HPDE6-E6E7 (cell line): ENCODE measurements around the gene HMGXB4.

Experiments
- DNase-seq: peaks from one replicate; pipeline ENCODE4 v3.0.0; 2011; ENCODE audit warnings: missing footprints; ENCODE audit errors: extremely low spot score

HMGXB4 gene

DNA sequence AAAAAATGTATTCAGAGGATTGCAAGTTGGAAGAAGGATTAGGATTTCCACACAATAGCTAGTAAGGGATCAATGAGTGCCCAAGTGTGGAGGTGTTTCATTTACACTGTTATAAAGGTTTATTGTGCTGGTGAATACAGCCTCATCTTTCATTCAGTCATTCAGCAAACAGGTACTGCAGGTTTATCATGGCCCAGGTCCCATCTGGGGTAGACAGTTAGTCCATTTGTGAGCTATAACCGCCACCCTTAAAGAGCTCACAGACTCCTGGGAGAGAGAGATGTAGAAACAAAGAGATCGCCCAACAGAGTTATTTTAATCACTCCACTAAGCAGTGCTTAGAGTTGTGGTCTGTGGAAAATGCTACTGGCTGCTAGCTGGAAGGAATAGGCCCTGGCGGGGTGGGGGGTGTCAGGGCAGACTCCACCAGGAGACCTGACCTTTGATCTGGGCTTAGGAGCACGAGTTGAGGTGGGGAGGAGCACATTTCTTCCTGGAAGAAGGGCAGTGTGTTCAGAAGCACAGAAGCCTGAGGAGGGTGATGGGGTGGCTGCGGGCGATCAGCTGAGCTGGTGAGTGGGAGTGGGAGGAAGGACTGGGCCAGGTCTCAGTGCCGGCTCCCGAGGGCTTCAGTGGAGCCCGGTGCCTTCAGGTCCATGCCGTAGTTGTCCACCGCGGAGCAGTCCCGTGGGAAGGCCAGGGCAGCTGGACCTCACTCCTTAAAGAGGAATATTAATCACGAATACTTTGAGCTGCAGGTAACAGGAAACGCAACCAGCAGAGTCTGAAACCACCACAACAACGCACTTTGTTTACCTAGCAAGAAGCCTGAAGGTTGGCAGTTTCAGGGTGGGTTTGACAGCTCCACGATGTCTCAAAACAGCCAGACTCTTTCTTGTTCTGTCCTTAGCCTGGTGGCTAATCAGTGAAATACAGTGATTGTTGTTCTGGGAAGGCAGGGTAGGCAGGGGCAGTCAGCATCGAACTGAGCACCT, 53.6 kb downstream of the HMGXB4 start:
- DNase-seq: no peak

DNA sequence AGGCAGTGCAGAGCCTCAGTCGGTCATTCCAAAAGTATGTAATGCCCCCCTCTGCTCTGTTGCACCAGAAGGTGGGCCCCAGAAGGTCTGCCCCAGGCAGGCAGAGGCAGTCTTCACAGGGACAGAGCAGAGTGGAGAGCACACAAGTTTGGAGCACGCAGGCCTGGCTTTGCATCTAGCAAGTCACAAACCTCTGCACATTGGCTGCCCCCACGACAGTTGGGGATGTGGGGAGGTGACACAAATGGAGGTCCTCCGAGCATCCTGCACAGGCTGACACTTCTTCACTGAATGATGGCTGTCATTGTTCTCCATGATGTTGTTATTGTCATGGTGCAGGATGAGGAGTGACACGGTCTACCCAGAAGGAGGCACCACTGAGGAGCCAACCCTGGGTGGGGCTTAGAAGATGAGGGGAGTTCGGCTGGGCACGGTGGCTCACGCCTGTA, 54.3 kb downstream of the HMGXB4 start:
- no peak for DNase-seq

DNA sequence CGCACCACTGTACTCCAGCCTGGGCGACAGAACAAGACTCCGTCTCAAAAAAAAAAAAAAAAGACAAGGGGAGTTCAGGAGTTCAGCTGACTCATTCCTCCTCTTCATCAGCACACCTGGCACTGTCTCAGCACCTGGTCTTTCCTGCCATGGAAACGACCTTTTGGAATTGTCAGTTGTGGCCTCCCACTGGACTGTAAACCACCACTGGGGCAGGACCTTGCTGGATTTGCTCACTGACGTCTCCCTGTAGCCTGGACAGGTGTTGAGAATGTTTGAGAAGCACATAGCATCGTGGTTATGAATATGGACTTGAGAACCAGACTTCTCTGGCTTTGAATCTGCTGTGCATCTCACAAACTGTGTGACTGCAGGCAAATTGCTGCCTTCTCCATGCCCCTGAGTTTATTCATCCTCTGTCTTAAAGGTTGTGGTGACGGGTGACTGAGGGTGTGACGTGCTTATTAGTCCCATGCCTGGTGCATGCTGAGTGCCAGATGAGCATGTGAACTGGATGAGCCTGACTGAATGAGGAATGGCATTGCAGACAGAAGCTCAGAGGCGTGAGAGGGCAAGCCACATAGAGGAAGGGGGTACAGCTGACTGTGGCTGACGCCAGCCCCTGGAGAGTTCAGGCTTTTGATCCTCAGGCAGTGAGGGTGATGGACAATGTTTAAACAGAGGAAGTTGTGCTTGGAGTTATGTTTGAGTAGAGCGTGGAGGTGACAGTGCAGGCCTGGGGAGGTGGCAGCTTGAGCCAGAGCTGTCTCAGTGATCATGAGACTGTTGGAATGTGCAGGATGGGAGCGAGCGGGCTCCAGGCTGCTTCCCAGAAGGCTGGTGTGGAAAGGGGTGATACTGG, 55.1 kb downstream of the HMGXB4 start:
- DNase-seq: peak; percentile 47

DNA sequence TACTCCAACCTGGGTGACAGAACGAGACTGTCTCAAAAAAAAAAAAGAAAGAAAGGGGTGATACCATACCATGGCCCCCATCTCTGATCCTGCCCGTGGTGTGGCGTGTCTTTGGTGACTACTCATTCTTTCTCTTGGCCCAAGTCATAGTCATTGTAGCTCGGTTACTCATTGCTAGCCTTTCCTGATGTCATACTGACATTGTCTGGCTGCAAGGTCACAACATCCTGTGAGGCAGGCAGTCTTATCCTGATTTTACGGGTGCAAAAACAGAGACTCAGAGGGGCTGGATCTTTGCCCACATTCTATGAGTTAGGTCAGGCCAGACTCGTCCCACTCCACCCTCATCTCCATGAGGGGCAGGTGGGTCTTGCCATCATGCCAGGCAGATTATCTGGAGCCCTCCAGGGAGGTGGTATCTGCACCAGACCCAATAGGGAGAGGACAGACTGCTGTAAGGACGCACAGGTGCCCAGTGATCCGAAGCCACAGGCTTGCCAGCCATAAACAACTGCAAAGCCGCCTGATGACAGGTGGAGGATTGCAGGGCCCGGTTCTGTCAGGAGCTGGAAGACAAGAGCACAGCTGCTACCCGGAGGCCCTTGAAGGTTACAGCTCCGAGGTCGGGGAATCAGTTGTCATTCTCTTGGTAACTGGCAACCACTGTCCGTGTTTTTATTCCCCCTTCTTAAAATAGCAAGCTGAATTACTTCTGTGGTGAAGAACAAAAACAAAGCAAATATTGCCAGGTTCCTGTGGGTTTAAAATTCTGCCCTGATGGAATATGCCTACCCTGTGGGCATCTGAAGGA, 56.2 kb downstream of the HMGXB4 start:
- DNase-seq: peak; percentile 25

DNA sequence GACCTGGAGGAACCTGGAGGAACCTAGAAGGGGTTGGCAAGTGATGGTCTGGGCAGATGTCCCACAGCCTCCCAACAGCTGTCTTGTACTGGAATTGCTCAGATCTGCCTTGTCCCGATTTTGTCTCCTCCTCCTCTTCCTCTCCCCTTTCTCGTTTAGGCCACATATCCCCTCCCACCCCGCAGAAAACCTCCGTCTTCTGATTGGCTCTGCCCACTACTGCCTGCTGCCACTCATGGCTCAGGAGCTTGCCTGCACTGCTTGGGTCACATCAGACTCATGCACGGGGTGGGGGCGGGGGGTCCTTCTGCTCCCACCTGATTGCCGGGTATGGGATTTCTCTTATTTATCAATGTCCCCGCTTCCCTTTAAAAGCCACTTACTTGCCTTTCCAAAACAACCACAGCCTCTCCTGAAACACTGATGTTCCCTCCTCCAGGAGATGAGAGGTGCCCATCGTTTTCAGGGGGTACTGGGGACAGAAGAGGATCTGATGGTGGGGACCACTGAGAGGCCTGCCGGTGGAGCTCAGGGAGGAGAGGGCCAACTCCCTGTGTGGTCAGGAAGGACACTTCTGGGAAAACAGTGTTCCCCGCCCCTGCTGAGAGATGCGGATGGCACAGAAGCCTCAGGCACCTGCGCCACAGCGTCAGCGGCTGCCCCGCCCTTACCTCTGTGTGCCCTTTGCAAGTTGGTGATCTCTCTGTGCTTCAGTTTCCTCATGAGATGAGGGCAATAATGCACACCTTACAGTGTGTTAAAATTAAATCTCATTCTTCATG, 57.1 kb downstream of the HMGXB4 start:
- DNase-seq: no peak

DNA sequence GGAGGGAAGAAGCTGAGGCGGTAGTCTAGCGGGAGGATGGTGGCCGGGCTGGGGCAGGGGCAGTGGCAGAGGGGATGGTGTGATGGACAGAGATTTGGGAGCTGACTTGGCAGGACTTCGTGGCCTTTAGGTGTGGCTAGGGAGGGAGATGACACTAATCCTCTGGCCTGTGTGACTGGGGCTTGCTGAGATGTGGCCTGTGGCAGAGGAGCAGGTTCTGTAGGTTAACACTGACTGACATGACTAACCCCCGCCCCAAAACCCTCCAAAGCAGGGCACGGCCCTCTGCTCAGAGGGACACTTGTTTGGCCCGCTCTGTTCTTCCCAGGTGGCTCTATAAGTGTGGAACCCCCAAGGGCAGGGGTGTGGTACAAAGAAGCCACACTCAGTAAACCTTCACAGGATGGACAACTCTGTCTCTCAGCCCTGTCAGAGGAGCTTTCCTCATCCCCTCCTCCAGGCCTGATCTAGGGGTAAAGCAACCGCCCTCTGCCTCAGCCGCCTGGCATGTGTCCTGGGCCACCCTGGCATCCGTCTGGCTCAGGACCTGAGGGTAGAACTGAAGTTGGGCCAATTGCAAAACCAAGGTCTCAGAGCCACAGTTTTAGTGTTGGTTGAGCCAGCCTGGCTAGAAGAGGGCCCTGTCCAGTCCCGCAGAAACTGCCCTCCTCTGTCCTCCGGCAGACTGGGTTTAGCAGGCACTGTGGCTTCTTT, 58.0 kb downstream of the HMGXB4 start:
- no peak for DNase-seq

DNA sequence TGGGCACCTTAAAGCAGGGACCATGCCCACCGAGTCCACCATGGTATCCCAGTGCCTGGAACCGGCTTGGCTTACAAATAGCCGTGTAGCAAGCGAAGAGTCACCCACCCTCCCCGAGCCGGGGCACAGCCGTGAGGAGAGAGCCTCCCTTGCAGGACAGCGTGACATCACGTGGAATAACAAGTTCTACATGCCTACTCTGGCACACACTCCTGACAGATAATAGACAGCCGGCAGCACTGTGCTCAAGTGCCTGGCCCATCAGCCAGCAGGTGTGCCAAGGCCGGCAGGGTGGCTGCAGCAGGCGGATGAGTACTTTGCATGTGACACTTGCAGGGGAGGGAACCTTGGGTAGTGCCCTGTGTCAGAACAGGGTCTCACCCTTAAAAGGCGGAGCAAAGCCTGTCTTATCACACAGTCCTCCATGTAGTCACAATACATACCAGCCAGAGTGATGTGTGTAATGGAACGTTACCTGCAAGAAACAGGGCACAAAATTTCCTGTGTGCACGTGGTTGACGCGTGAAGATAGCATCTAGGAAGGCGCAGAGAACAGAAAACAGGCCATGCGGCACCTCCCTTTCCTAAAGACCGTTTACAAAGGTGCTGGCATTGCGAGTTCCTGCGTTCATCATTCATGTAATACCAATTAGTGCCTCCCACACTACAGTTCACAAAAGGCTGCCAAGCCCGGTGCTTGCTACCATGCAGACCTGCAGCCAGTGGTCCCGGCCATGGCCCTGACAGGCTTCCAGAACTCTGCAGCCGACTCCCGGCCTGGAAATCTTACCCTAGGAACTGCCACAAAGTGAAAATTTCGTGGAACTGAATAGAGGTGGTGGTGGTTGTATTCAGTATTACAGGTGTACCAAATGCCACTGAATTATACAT, 58.8 kb downstream of the HMGXB4 start:
- no peak for DNase-seq

DNA sequence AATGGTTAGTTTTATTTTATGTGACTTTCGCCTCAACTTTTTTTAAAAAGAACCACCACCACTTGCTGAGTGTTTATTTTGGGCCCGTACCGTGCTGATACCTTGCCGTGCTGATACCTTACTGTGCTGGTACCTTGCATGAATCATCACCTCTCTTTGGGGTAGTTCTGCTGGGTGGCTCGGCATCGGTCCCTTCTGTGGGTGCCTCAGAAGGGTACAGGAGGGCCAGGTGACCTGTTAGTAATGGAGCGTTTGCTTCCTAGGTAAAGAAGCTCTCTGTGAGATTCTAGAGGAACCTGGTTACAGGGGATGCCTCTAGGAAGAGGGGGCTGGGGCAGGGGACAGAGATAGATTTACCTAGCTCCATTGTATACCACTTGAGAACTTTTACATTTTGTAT, 59.5 kb downstream of the HMGXB4 start:
- no peak for DNase-seq

DNA sequence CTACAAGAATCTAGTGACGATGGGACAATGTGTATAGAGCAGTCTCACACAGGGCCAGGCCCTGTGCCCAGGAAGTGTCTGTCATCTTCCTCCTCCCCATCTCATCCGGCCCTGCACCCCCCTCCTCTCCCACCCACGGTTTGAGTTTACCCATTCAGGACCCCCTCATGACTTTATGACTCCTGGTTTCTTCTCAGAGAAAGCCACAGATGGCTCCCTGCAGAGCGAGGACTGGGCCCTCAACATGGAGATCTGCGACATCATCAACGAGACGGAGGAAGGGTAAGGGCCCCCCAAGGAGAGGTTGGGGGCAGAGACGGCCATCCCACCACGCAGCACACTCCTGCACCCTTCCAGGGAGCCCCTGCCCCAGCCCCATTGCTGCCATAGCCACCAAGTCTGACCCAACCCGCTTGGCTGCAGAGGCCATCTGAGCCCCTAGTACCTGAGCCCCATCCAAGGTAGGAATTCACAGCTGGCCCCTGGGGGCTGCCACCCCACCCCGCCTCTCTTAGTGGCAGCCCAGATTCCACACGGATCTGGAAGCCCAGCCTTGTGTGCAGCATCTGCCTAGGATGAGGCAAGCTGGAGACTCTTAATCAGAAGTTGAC, 60.5 kb downstream of the HMGXB4 start:
- DNase-seq: no peak

DNA sequence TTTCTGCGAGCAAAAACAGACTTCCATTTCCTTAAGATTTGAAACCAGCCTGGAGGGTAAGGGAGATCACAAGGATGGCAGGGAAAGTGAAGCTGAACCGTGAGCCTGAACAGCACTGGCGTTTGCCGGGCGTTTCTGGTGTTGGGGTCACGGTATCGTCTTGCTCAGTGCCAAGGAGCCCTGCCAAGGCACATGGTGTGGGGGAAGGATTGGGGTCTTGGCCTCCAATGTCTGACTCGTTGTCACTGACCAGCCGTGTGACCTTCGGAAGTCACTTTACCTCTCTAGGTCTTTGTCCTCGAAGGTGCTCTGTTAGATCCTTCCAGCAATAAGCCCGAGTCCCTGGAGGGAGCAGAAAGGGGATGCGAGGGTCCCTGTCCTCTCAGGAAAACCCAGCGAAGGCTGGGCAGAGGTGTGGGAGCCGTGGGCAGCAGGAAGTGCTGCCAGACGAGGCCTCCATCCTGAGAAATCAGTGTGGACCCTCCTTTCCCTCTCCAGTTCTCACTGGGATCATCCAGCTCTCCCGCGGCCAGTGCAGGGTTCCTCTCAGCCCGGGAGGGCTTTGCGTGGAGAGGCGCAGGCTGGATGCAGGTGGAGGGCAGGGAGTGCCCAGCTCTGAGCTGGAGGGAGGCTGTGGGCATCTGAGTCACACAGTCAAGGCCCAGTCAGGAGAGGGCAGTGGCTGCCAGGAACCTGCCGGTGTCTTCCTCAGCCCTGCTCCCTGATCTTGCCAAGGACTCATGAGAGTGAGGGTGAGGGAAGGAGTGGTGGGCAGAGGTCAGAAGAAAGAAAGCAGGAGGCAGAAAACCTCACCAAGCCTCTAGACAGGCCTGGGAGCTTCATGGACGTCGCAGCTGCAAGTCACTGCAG, 61.3 kb downstream of the HMGXB4 start:
- no peak for DNase-seq

DNA sequence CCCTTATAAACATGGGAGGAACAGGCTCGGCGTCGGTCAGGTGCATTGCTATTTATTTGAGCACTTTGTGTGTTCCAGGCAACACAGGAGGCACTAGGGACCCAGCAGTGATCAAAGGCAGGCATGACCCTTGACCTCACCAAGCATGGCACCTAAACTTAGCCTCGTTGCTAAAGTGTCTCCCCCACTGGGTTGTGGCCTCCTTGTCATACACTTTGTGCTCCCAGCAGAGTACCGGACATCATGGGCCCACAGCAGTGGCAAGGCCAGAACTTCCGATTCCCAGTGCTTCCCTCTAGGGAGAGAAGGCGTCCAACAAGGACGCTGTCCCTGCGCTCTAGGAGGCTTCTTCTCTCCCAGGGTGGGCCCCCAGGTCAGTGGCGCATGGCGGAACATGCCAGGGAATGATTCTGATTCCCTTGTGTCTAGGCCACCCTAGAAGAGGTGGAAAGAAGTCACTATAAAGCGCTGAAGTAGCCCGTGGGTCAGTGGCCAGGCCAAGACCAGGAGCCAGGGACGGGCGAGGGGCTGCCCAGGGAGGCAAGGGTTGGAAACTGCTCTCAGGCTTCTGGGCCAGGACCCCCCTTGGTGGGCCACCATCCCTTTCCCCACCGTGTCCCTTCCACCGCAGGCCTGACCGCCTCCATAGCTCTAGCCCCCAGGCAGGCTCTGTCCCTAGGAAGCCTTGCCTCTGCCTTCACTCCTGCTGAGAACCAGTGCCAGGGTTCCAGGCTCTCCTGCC, 62.1 kb downstream of the HMGXB4 start:
- no peak for DNase-seq

DNA sequence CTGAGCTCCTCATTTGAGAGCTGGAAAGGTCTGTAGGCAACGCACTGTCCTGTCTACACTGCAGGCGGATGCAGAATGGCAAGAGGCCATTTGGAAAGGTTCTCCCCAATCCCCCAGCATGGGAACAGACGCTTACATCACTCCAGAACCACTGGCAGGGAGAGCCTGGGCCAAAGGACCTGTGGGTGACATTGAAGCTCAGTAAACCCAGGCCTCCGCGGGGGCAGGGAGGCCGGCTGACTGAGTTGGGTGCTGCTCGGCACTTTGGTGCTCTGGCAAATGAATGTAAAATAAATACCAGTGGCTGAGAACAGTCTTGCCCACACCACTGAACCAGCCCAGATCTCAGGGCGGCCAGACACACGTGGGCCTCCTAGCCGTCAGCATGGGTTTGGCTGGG, 64.8 kb downstream of the HMGXB4 start:
- DNase-seq: no peak

DNA sequence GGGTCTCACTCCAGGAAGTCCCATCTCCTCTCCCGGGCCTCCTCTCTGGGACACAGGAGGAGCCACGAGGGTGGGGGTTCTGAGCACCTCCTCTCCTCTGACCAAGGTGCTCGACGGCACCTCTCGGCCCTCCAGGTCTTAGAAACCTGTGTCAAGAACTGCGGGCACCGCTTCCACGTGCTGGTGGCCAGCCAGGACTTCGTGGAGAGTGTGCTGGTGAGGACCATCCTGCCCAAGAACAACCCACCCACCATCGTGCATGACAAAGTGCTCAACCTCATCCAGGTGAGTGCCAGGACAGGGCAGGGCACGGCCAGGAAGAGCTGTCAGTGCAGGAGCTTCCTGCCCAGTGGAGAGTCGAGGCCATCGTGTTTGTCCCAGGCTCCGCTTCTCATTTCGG, 65.6 kb downstream of the HMGXB4 start:
- no peak for DNase-seq

DNA sequence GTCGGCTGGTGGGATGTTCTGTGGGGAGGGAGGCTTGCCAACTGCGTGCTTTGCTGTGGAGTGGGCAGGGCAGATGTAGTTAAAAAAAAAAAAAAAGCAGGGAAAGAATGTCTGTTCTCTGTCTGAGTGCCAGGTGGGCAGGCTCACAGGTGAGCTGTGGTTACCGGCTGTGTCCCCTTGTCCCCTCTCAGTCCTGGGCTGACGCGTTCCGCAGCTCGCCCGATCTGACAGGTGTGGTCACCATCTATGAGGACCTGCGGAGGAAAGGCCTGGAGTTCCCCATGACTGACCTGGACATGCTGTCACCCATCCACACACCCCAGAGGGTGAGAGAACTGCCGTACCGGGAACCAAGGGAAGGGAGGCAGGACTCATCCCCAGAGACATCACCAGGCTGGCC, 66.0 kb downstream of the HMGXB4 start:
- no peak for DNase-seq

DNA sequence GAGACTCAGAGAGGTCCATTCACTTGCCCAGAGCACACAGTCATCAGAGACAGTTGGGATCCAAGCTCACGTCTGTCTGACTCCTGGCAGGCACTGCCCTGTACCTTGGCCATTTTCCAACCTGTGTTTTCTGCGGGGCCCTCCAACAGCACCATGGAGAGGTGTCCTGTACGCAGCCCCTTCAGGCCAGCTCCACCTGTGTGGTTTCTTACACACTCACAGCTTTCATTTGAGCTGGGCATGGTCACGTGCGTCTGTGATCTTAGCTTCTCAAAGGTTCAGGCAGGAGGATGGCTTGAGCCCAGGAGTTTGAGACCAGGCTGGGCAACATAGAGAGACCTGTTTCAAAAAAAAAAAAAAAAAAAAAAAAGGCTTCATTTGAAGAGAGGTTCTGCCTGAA, 66.8 kb downstream of the HMGXB4 start:
- DNase-seq: no peak

DNA sequence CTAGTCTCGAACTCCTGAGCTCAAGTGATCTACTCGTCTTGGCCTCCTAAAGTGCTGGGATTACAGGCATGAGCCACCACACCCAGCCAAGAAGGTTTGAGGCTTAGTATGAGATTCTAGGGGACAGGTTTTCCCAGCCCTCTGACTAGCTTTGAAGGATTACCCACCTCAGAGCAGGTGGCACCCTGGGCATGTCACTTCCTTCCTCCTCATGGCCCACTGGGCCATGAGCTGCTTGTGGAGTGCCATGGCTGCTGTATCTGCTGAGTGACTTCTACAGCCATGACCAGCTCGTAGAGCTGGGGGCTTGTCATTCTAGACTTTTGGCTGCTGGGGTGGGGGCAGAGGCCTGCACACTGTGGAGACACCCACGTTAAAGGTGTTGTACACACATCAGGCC, 67.5 kb downstream of the HMGXB4 start:
- no peak for DNase-seq

DNA sequence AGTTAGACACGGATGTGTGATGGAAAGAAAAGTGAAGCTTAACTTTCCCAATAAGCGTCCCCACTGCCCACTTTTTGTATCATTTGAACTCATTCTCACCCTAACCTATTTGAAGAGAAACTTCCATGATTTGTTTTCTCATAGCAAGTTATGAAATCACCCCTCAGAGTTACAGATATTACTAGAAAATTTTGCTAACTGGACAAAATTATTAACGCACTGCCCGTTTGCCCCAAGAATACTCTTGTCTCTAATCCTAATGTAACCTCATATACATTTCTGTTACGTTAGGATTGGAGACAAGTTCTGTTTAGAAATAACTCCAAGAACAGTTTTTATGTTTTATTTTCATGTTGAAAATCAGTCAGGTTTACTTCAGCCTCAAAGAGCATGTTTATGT, 67.9 kb downstream of the HMGXB4 start:
- no peak for DNase-seq
